ENCODE results near the gene RASGRF2. TPM values are rescaled to one million over a fixed set of nuclear protein-coding genes. Genes with fewer than 3 reads are reported as not detected.

The RASGRF2 gene
- total and polyA plus RNA-seq, 2 of the 8 experiments (the other 6 are each of a cell fraction or from before 2014, with no cell fraction given), result 2.6 to 29.5 TPM

- Histone ChIP-seq H3K4me3 (ENCODE audit: extremely low read depth in 1 of 4, insufficient read depth in 2 of 4, low read depth in 3 of 4, low read length in 4 of 4) (no peak overlapping the region), H3K18ac (ENCODE audit: extremely low read depth, low read length) (no peak overlapping the region), H4K5ac (ENCODE audit: insufficient read length, low read depth, low read length) (no peak overlapping the region), H3K56ac (replicated peaks; ENCODE audit: insufficient read length, low read depth, low read length) (no peak overlapping the region), H3K23ac (ENCODE audit: insufficient read length) (no peak overlapping the region), H2BK12ac (ENCODE audit: low read depth, low read length) (no peak overlapping the region), H3K4ac (replicated peaks; ENCODE audit: insufficient read length, low read depth, low read length) (no peak overlapping the region), H2BK120ac (replicated peaks; ENCODE audit: low read depth, low read length) (no peak overlapping the region), H4K20me1 (replicated peaks in 1 of 2; ENCODE audit: control insufficient read depth in 1 of 2, insufficient read depth in 2 of 2, low read length in 2 of 2) (peaks cover 2 to 3% of the 10 kb centered on the region in 2 experiments), H4K91ac (replicated peaks; ENCODE audit: insufficient read length, low read length) (no peak overlapping the region), H2AFZ (ENCODE audit: low read length) (no peak overlapping the region), H3K4me1 (replicated peaks in 1 of 4; ENCODE audit: control insufficient read depth in 3 of 4, insufficient read depth in 4 of 4, low read length in 3 of 4) (peaks cover 0 to 3% (median 0%) of the 10 kb centered on the region in 4 experiments; a peak in 1 of 7 replicates), H3K36me3 (ENCODE audit: control insufficient read depth in 2 of 4, insufficient read depth in 4 of 4, low read length in 3 of 4) (peaks cover 0 to 4% (median 0%) of the 10 kb centered on the region in 4 experiments; a peak in 2 of 8 replicates), H2AK5ac (ENCODE audit: low read depth, low read length) (no peak overlapping the region), H2BK5ac (ENCODE audit: low read depth, low read length) (no peak overlapping the region), H3K14ac (ENCODE audit: insufficient read length) (no peak overlapping the region), H3K27ac (ENCODE audit: low read depth, low read length) (no peak overlapping the region), H3K9ac (replicated peaks in 1 of 4; ENCODE audit: extremely low read depth in 1 of 4, low read depth in 3 of 4, low read length in 3 of 4) (0 out of 7 replicates have a peak overlapping the region, but pooled peaks of 1 of the 4 experiments have one; percentile 7), H3K23me2 (ENCODE audit: low read depth, low read length) (no peaks in the 10 kb centered on the region), H3K79me1 (ENCODE audit: low read depth, low read length) (no peaks in the 10 kb centered on the region; the same call in 1 of the 2 replicates), H3K27me3 (replicated peaks in 1 of 4; ENCODE audit: control insufficient read depth in 3 of 4, extremely low read depth in 1 of 4, insufficient read depth in 3 of 4, low read length in 3 of 4) (no peaks in the 10 kb centered on the region), H4K8ac (ENCODE audit: extremely low read depth, insufficient read depth, low read length) (no peak overlapping the region), H2BK20ac (ENCODE audit: low read length) (no peak overlapping the region), H3K79me2 (ENCODE audit: control insufficient read depth in 1 of 2, insufficient read depth in 2 of 2, low read length in 2 of 2) (no peaks in the 10 kb centered on the region), H3K9me3 (ENCODE audit: insufficient read depth in 2 of 2, low read depth in 1 of 2, low read length in 1 of 2) (no peaks in the 10 kb centered on the region), H3K4me2 (ENCODE audit: insufficient read depth in 1 of 2, low read depth in 2 of 2, low read length in 2 of 2) (no peak overlapping the region), H2BK15ac (ENCODE audit: low read length) (no peak overlapping the region)
- POLR2A ChIA-PET (ENCODE audit: partially characterized antibody), result interaction anchor here (1.4 to 1.7 kb wide), 2 partner anchors 8 to 15 kb away, joined by 4 read pairs; partner anchors contain the start of gene CKMT2
- 92% methylated on average over 5 of the region's 5 CpGs; no CpG with 5 or more reads in 1 of the 2 experiments for whole genome bisulfite sequencing, 2 experiments (ENCODE audit: extremely low coverage in 1 of 2, insufficient coverage in 1 of 2, insufficient read length in 1 of 2, insufficient replicate concordance in 2 of 2, low coverage in 1 of 2, low lambda C conversion rate in 2 of 2, missing lambda C conversion rate in 1 of 2)
- FAIRE-seq, result no peak
- CTCF ChIA-PET (ENCODE audit: partially characterized antibody), result interaction anchor here (0.8 to 1.7 kb wide), 3 partner anchors 30 to 45 kb away, joined by 3 to 5 read pairs (median 3); no protein-coding TSS in a partner anchor
- DNase-seq (ENCODE audit: low read depth in 1 of 2, low spot score in 2 of 2), result no peak
- TF ChIP-seq JUN (IDR thresholded peaks at IDR 0.05; ENCODE audit: low read depth, low read length), result no peak
- no peak for TF ChIP-seq SIN3A (conservative IDR thresholded peaks at IDR 0.05 in 1 of 2, IDR thresholded peaks at IDR 0.05 in 1 of 2; ENCODE audit: low read depth in 1 of 2, low read length in 2 of 2)
- no peak for TF ChIP-seq SUZ12 (IDR thresholded peaks at IDR 0.05; ENCODE audit: low read length)
- no peak for TF ChIP-seq KDM5A (IDR thresholded peaks at IDR 0.05; ENCODE audit: low read length)
Observed at GRCh38 chr5:81241001-81241400, 280.8 kb downstream of the RASGRF2 start.

Data from H1 (cell line).